ENCODE results near the gene NCOR1.

NCOR1 gene

GRCh38 chr17:16215965-16216316 is 607 bp upstream of the NCOR1 start:
- Histone ChIP-seq H3K4me1 (ENCODE audit: control insufficient read depth in 2 of 2, insufficient read depth in 1 of 2, low read depth in 1 of 2, low read length in 2 of 2) (peaks cover 3 to 8% of the 10 kb centered on the region in 2 donors), H2BK12ac (ENCODE audit: low read length) (no peak overlapping the region), H3K14ac (ENCODE audit: low read length) (no peak overlapping the region), H3K4me3 (ENCODE audit: low read length in 2 of 2) (peak overlapping the region; percentile 76 to 98), H3K9me3 (replicated peaks in 1 of 2; ENCODE audit: control insufficient read depth in 2 of 2, insufficient read depth in 1 of 2, low read depth in 1 of 2, low read length in 2 of 2) (no peaks in the 10 kb centered on the region), H3K27ac (replicated peaks; ENCODE audit: low read length) (peak overlapping the region; percentile 94), H3K27me3 (ENCODE audit: control insufficient read depth in 3 of 3, insufficient read depth in 3 of 3, low read depth in 1 of 3, low read length in 3 of 3) (no peaks in the 10 kb centered on the region), H3K36me3 (replicated peaks in 1 of 2; ENCODE audit: control insufficient read depth in 2 of 2, insufficient read depth in 2 of 2, low read length in 2 of 2) (peaks cover 0 to 6% of the 10 kb centered on the region in 2 donors), H3K4me2 (ENCODE audit: insufficient read depth, low read length, poor library complexity, severe bottlenecking) (peak overlapping the region; percentile 67), H3K23ac (ENCODE audit: low read depth, low read length, poor library complexity) (peak overlapping the region; percentile 99), H2BK15ac (ENCODE audit: low read length) (no peak overlapping the region), H2AFZ (ENCODE audit: low read length) (peak overlapping the region; percentile 98), H2BK120ac (ENCODE audit: low read depth, low read length) (no peak overlapping the region), H3K18ac (ENCODE audit: low read length) (peak overlapping the region; percentile 4), H3K9ac (ENCODE audit: low read depth, low read length, poor library complexity) (peak overlapping the region; percentile 89), H2AK5ac (ENCODE audit: low read depth, low read length) (no peak overlapping the region), H3K4ac (ENCODE audit: low read length) (no peak overlapping the region), H4K8ac (ENCODE audit: low read depth, low read length) (no peak overlapping the region), H2BK5ac (ENCODE audit: low read length) (peak overlapping the region; percentile 0), H4K91ac (ENCODE audit: low read depth, low read length, poor library complexity) (no peak overlapping the region), H3K79me1 (ENCODE audit: low read depth, low read length) (peaks cover 3% of the 10 kb centered on the region)
- WGBS, 2 donors (ENCODE audit: extremely low coverage in 2 of 2, insufficient read length in 2 of 2, insufficient replicate concordance in 1 of 2), result no CpG with 5 or more reads among the region's 22 CpGs
- no peak for DNase-seq (ENCODE audit: low spot score)

- Histone ChIP-seq H2BK120ac (ENCODE audit: low read depth, low read length) (no peak overlapping the region), H3K9me3 (replicated peaks in 1 of 2; ENCODE audit: control insufficient read depth in 2 of 2, insufficient read depth in 1 of 2, low read depth in 1 of 2, low read length in 2 of 2) (no peaks in the 10 kb centered on the region), H3K79me1 (ENCODE audit: low read depth, low read length) (peaks cover 3% of the 10 kb centered on the region), H3K4me1 (ENCODE audit: control insufficient read depth in 2 of 2, insufficient read depth in 1 of 2, low read depth in 1 of 2, low read length in 2 of 2) (peaks cover 3 to 8% of the 10 kb centered on the region in 2 donors), H3K23ac (ENCODE audit: low read depth, low read length, poor library complexity) (peak overlapping the region; percentile 99), H3K27ac (replicated peaks; ENCODE audit: low read length) (peak overlapping the region; percentile 81), H3K9ac (ENCODE audit: low read depth, low read length, poor library complexity) (peak overlapping the region; percentile 95), H2AK5ac (ENCODE audit: low read depth, low read length) (peak overlapping the region; percentile 95), H3K36me3 (replicated peaks in 1 of 2; ENCODE audit: control insufficient read depth in 2 of 2, insufficient read depth in 2 of 2, low read length in 2 of 2) (peaks cover 0 to 6% of the 10 kb centered on the region in 2 donors), H2AFZ (ENCODE audit: low read length) (peak overlapping the region; percentile 98), H3K4ac (ENCODE audit: low read length) (no peak overlapping the region), H4K91ac (ENCODE audit: low read depth, low read length, poor library complexity) (no peak overlapping the region), H4K8ac (ENCODE audit: low read depth, low read length) (no peak overlapping the region), H2BK12ac (ENCODE audit: low read length) (peak overlapping the region; percentile 41), H3K14ac (ENCODE audit: low read length) (peak overlapping the region; percentile 71), H3K27me3 (ENCODE audit: control insufficient read depth in 3 of 3, insufficient read depth in 3 of 3, low read depth in 1 of 3, low read length in 3 of 3) (no peaks in the 10 kb centered on the region), H3K4me3 (ENCODE audit: low read length in 2 of 2) (peak overlapping the region; percentile 76 to 98), H3K18ac (ENCODE audit: low read length) (peak overlapping the region; percentile 99), H3K4me2 (ENCODE audit: insufficient read depth, low read length, poor library complexity, severe bottlenecking) (peak overlapping the region; percentile 86), H2BK5ac (ENCODE audit: low read length) (peak overlapping the region; percentile 88), H2BK15ac (ENCODE audit: low read length) (peak overlapping the region; percentile 58)
- no CpG with 5 or more reads among the region's 27 CpGs for WGBS, 2 donors (ENCODE audit: extremely low coverage in 2 of 2, insufficient read length in 2 of 2, insufficient replicate concordance in 1 of 2)
- DNase-seq (ENCODE audit: low spot score), result no peak
These were observed 397 bp downstream of the NCOR1 start for GRCh38 chr17:16215002-16215272.

- H2BK120ac ChIP-seq (ENCODE audit: low read depth, low read length), result no peak overlapping the region
- H3K27me3 ChIP-seq (ENCODE audit: control insufficient read depth in 3 of 3, insufficient read depth in 3 of 3, low read depth in 1 of 3, low read length in 3 of 3), result no peaks in the 10 kb centered on the region
- peaks cover 3% of the 10 kb centered on the region for H3K79me1 ChIP-seq (ENCODE audit: low read depth, low read length)
- no peak overlapping the region for H3K4ac ChIP-seq (ENCODE audit: low read length)
- H2AK5ac ChIP-seq (ENCODE audit: low read depth, low read length), result no peak overlapping the region
- peaks cover 3 to 8% of the 10 kb centered on the region in 2 donors for H3K4me1 ChIP-seq (ENCODE audit: control insufficient read depth in 2 of 2, insufficient read depth in 1 of 2, low read depth in 1 of 2, low read length in 2 of 2)
- peak overlapping the region; percentile 99 for H3K18ac ChIP-seq (ENCODE audit: low read length)
- H4K8ac ChIP-seq (ENCODE audit: low read depth, low read length), result no peak overlapping the region
- no CpG with 5 or more reads among the region's 16 CpGs for WGBS, 2 donors (ENCODE audit: extremely low coverage in 2 of 2, insufficient read length in 2 of 2, insufficient replicate concordance in 1 of 2)
- peak overlapping the region; percentile 86 for H3K4me2 ChIP-seq (ENCODE audit: insufficient read depth, low read length, poor library complexity, severe bottlenecking)
- H3K23ac ChIP-seq (ENCODE audit: low read depth, low read length, poor library complexity), result peak overlapping the region; percentile 99
- no peak overlapping the region for H2BK12ac ChIP-seq (ENCODE audit: low read length)
- peak overlapping the region; percentile 88 for H2BK5ac ChIP-seq (ENCODE audit: low read length)
- H3K9ac ChIP-seq (ENCODE audit: low read depth, low read length, poor library complexity), result peak overlapping the region; percentile 95
- DNase-seq (ENCODE audit: low spot score), result no peak
- peaks cover 0 to 3% of the 10 kb centered on the region in 2 donors for H3K36me3 ChIP-seq (replicated peaks in 1 of 2; ENCODE audit: control insufficient read depth in 2 of 2, insufficient read depth in 2 of 2, low read length in 2 of 2)
- H4K91ac ChIP-seq (ENCODE audit: low read depth, low read length, poor library complexity), result no peak overlapping the region
- H2AFZ ChIP-seq (ENCODE audit: low read length), result peak overlapping the region; percentile 98
- no peak overlapping the region for H2BK15ac ChIP-seq (ENCODE audit: low read length)
- peak overlapping the region; percentile 81 for H3K27ac ChIP-seq (replicated peaks; ENCODE audit: low read length)
- peak overlapping the region; percentile 71 for H3K14ac ChIP-seq (ENCODE audit: low read length)
- H3K9me3 ChIP-seq (replicated peaks in 1 of 2; ENCODE audit: control insufficient read depth in 2 of 2, insufficient read depth in 1 of 2, low read depth in 1 of 2, low read length in 2 of 2), result no peaks in the 10 kb centered on the region
- H3K4me3 ChIP-seq (ENCODE audit: low read length in 2 of 2), result peak overlapping the region; percentile 76 to 98
These were observed 938 bp downstream of the NCOR1 start for GRCh38 chr17:16214190-16215001.

GRCh38 chr17:16212793-16213192 is 2.5 kb downstream of the NCOR1 start:
- Histone ChIP-seq H2BK15ac (ENCODE audit: low read length) (no peak overlapping the region), H2BK12ac (ENCODE audit: low read length) (no peak overlapping the region), H3K27me3 (ENCODE audit: control insufficient read depth in 3 of 3, insufficient read depth in 3 of 3, low read depth in 1 of 3, low read length in 3 of 3) (no peaks in the 10 kb centered on the region), H3K18ac (ENCODE audit: low read length) (no peak overlapping the region), H3K9ac (ENCODE audit: low read depth, low read length, poor library complexity) (no peak overlapping the region), H2BK5ac (ENCODE audit: low read length) (no peak overlapping the region), H2BK120ac (ENCODE audit: low read depth, low read length) (no peak overlapping the region), H3K9me3 (replicated peaks in 1 of 2; ENCODE audit: control insufficient read depth in 2 of 2, insufficient read depth in 1 of 2, low read depth in 1 of 2, low read length in 2 of 2) (peaks cover 0 to 6% of the 10 kb centered on the region in 2 donors), H4K8ac (ENCODE audit: low read depth, low read length) (no peak overlapping the region), H3K4me2 (ENCODE audit: insufficient read depth, low read length, poor library complexity, severe bottlenecking) (no peak overlapping the region), H3K79me1 (ENCODE audit: low read depth, low read length) (peaks cover 3% of the 10 kb centered on the region), H3K4ac (ENCODE audit: low read length) (no peak overlapping the region), H3K4me3 (ENCODE audit: low read length in 2 of 2) (no peak overlapping the region), H3K36me3 (replicated peaks in 1 of 2; ENCODE audit: control insufficient read depth in 2 of 2, insufficient read depth in 2 of 2, low read length in 2 of 2) (peaks cover 0 to 2% of the 10 kb centered on the region in 2 donors), H3K14ac (ENCODE audit: low read length) (no peak overlapping the region), H2AK5ac (ENCODE audit: low read depth, low read length) (no peak overlapping the region), H3K27ac (replicated peaks; ENCODE audit: low read length) (no peak overlapping the region), H4K91ac (ENCODE audit: low read depth, low read length, poor library complexity) (no peak overlapping the region), H3K4me1 (ENCODE audit: control insufficient read depth in 2 of 2, insufficient read depth in 1 of 2, low read depth in 1 of 2, low read length in 2 of 2) (peaks cover 3 to 6% of the 10 kb centered on the region in 2 donors), H3K23ac (ENCODE audit: low read depth, low read length, poor library complexity) (no peak overlapping the region), H2AFZ (ENCODE audit: low read length) (no peak overlapping the region)
- no CpG with 5 or more reads among the region's 6 CpGs for WGBS, 2 donors (ENCODE audit: extremely low coverage in 2 of 2, insufficient read length in 2 of 2, insufficient replicate concordance in 1 of 2)
- no peak for DNase-seq (ENCODE audit: low spot score)
